NCI-H526 (cell line): ENCODE measurements around the gene MFAP4.

Experiments used
- DNase-seq, 2 experiments: peaks; one replicate each; lab custom pipeline; 2025; lab: John Stamatoyannopoulos, UW

MFAP4 gene

DNA sequence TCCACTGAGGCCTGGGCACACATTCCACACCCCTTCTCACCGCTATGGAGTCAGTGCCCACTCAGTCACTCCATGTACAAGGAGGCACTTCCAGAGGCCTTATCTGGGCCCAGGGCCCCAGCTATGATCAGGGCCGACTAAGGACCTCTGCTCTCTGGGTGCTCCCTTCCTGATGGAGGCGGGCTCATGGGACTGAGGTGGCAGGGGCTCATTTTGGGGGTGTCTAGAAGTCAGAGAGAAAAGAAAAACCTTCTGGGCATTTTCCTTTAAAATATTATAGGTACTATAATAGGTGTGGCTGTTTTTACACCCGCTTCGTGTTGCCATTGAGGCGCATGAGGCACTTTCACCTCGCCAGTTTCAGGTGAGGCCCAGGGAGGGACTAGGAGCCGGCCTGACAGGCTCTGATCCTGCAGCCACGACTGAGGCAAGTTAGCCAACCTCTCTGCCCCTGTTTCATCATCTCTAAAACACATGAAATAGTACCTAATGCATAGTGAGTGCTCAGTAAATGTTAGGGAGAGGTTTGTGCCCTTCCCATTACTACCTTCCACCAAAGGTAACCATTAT, 38.8 kb downstream of the MFAP4 start:
- no peak for DNase-seq

DNA sequence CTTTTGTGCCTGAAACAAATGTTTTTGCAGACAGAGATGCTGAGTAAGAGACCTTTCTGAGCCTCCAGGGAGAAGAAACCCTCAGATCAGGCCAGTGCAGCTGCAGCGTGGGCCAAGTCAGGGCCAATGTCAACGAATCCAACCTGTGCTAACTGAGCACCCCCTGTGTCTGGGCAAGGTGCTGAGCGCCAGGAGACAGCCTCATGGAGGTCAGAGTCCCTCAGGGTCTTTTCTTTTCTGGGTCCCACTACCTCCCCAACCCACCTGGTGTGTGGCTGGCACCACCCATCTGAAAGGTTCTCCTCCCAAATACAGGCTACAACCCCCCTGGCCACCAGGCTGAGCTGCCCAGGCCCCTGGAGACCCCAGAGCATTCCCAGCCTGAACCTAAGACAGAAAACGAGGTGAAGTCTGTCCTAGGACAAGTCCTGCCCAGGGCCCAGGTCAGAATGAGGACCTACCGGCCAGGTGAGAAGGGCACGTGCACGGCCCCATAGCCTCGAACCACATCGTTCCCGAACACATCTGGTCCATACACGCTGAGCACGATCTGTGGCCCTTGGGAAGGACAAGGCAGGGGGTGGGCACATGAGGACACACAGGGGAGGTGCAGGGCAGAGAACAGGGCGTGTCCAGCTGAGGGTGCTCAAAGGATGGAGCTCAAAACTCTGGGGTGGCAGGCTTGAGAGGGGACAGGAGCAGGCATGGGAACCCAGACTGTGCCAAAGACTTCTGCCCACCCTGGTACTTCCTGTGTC, 39.5 kb downstream of the MFAP4 start:
- no peak for DNase-seq

DNA sequence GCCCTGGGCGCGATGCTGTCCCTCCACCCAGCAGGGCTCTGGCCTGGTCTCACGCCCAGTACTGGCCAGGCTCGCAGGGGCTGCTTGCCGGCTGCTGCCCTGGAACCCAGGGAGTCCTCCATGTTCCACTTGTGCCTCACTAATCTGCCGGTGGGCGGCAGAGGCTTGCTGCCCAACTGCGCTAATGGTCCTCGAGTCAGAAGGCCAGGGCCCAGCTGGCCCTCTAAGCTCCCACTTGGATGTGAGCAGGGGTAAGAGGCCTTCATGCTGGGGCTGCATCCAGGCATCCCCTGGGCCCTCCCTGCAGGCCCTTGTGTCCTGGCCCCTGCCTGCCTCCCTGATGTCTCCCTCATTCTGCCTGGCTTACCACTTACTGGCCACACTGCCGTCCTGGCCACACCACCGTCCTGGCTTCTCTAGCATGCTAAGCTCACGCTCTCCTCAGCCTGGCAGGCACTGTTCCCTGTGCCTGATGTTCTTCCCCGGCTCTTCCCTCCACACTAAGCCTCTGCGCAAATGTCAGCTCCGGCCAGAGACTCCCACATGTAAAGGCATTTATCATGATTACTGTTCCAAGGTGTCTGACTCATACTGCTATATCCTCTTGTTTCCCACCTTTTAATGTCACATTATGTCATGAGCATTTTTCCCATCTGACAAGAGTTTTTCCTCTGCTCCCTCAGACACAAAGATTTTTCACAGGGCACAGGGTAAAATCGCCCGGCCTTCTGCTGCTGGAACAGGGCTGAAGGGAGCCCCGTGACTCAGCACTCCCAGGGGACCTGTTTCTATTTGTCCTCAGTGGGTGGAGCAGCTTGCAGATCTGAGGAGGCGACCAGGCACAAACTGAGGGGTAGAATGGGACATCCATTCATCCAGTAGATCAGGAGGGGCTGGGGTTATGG, 40.4 kb downstream of the MFAP4 start:
- DNase-seq = peak; percentile 44 to 85

DNA sequence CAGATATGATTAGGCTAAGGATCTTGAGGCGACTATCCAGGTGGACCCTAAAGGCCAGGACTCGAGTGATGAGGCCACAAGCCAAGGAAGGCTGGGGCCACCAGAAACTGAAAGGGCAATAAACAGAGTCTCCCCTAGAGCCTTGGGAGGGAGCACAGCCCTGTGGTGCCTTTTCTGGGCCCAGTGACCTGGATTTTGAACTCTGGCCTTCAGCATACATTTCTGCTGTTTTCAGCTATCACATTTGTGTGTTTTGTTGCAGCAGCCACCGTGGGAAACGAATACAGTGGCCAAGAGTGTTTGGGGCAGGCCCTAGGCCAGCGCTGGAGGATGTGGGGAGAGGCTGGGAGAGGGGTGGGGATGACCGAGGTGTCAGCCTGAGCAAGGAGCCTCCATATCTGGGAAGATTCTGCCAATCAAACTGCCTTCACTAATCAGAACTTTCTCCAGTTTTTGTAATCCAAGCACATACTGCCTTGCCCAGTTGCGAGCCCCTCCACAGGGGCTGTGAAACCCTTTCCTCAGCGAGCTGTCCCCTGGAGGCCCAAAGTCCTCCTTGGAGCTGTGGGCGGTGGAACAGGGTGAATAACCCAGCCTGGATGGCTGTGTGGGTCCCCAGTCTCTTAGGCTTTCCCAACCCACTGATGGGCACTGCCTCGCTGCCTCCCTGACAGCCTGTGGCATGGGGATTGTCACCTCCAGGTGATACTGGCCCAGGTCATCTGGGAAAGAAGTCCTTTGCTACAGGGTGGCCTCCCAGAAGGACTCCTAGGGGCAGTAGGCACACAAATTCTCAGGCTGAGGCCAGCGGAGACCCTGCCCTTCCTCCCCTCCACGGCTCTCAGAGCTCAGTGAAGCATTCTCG, 41.3 kb downstream of the MFAP4 start:
- DNase-seq = no peak

DNA sequence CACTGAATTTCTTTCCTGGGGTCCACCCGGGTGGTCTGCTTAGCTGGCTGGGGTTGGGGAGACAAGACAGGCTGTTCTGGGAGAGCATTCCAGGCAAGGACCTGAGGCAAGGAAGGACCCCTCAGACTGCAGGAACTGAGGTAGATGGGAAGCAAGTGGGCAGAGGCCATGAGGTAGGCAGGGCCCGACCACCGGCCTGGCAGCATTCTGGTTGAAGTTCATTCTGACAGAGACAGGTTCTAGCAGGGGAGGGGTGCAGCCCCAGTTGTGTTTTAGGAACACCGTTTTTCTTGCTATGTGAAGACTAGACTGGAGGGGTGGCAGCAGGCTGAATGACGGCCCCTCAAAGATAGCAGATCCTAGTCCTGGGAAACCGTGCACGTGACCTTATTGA, 41.9 kb downstream of the MFAP4 start:
- no peak for DNase-seq

DNA sequence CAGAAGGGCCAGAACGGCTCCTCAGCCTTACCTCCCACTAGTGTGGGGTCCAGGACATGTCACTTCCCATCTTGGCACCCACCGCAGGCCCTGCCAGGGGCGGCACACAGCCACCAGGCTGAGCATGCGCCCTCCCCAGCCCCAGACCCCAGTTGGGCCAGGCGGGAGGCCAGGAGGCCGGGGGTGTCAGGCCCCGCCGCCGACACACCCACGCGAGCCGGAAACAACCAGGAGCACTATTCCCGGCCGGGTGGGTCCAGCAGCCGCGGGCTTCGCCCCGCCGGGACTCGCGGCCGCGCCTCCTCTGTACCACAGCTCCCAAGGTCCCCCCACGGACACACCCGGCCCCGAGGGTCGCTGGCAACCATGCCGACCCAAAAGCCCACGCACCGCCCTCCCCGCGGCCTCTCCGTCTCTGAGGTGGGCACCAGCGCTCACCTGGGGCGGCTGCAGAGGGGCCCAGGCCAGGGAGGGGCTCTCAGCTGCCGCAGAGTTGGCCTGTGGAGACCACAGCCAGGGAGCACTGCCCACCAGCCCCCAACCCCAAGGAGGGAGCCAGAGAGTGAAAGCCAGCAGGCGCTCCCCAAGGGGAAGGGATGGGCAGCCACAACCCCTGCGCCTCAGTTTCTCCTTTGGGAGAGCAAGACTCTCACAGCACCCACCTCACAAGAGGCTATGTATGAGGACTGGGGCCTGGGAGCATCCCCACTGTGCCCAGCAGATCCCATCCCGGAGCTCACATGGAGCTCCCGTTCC, 42.5 kb downstream of the MFAP4 start:
- no peak for DNase-seq

DNA sequence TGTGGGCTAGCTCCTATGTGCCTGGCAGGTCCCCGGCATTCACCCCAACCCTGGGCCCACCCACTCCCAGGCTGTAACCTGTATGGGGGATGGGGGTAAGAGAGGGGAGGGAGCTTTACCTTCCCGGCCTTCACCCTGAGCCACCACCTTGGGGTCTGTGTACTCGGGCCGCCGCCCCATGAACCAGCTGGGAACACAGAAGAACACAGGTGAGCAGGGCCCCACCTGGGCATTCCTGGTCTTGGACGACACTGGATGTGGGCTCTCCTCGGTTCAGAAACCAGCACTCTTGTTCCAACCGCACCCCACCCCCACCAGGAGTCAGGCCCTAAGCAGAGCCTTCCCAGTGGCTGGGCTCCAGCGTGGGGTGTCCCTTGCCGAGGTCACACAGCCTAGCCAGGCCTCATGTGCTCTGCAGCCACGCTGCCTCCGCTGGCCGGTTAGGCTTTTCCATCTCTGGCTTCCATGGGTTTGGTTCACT, 43.3 kb downstream of the MFAP4 start:
- DNase-seq = no peak

DNA sequence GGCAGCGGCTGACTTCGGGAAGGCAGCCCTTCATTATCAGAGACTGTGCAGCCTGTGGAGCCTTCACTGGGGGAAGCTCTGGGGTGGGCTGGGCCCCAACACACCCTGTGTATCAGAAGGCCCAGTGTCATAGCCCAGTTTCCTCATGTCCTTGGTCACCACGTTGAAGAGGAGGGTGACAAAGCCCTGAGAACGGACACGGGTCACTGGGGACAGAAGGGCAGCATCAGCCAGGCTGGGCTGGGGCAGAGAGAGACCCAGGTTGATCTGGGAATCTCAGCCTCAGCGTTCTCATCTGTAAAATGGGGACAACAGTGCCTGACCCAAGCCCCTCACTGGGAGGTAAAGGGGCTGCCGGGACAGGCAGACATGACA, 43.7 kb downstream of the MFAP4 start:
- no peak for DNase-seq

DNA sequence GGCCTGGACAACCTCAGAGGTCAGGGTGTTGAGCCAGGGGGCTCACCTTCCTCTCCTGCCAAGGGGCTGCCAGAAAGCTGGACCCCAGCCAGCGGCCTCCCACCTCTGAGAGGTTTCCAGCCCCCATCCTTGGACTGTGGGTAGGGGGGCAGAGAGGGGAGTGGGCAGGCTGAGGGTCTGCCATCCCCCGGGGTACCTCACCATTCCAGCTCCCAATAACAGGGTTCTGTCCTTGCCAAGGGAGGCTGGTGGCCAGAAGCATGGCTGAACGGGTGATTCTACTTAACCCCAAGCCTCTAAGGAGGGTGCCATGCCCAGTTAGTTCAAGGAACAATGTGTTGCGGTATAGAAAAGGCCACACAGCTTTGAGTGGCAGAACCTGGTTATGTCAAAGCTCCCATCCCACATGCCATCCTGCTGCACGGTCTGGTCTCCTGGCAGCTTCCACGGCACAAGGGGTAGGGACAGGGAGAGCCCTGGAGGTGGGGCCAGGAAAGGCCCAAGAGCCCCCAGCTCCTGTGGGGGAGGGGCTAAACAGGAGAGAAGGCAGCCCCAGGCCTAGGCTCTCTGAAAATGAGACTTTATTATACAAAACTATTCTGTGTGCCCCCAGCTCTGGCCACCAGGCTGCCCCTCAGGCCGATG, 44.3 kb downstream of the MFAP4 start:
- DNase-seq = no peak

DNA sequence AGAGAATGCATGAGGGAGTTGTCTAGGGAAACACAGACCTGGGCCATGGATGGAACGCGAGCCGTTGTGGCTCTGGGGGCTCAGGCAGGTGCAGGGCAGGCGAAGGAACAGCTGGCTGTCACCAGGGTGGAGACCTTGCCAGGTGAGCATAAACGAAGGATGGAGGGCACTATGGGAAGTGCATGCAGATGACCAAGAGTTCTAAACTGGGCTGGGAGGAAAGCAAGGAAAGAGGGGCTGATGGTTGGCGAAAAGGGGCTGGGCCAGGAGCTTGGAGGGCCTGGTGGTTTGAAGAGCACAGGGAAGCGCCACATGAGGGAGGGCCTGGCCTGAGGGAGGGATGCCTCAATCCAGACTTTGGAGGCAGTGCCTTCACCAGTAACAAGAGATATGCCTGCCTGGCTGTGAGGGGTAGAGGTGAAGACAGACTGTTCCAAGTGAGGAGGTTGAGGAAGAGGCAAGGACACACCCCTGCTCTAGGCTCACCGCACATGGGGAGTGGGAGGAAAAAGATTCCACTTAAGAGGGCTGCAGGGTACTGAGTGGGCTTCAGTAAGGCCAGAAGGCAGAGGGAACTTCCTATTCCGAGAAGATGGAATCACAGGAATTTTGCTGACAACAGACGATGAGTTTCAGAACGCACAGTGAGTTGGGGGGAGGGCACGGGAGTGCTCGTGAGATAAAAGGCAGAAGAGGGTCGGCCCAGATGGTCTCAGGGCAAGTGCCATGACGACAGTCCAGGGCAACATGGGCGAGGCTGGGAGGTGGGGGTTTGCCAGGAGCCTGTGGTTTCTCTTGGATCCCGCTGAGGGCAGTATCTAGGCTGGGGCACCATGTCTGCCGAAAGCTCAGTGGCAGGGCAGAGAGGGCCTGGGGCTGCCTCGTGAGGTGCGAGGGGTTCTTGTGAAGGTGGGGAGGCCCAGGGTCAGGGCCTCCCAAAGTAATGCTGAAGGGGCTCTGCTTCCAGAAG, 45.1 kb downstream of the MFAP4 start:
- peak in 1 of 2 experiments; percentile 27 for DNase-seq

DNA sequence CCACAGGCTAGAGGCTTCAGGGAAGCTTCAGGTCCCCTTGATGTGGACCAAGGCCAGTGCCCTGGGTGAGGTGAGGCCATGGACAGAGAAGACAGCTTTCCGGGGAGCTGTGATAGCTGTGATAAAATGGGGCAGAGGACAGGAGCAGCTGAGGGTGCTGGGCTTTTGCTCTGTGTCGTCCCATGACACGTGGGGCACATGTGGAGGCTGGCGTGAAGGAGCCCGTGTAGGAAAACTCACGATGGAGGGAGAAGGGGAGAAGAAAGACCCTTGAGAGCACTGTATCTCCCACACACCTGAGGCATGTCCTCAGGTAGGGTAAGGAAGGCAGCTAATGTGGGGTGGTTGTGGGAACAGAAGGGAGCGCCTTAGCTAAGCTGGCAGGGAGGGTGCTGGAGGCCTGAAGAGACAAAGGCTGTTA, 45.8 kb downstream of the MFAP4 start:
- DNase-seq = no peak

DNA sequence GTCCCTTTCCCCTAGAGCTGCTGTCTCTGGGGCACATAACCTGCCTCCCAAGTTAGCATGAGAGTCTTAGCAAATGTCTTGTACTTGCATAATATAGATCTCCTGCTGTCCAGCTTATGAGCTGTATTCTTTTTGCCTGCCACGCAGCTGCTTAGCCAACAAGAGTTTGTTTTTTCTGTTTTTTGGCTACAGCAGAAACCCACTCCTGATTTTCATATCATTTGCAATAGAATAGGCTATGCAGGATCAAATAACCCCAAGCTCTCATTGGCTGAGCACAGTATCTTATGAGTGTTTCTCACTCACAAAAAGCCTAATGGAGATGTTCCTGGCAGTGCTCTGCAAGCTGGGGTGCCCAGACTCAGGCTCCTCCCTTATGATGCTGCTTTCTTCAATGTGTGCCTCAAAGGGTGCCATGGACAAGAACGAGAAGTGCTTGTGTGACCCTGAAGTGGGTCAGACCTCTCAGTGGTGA, 47.6 kb downstream of the MFAP4 start:
- peak; percentile 70 to 80 for DNase-seq

DNA sequence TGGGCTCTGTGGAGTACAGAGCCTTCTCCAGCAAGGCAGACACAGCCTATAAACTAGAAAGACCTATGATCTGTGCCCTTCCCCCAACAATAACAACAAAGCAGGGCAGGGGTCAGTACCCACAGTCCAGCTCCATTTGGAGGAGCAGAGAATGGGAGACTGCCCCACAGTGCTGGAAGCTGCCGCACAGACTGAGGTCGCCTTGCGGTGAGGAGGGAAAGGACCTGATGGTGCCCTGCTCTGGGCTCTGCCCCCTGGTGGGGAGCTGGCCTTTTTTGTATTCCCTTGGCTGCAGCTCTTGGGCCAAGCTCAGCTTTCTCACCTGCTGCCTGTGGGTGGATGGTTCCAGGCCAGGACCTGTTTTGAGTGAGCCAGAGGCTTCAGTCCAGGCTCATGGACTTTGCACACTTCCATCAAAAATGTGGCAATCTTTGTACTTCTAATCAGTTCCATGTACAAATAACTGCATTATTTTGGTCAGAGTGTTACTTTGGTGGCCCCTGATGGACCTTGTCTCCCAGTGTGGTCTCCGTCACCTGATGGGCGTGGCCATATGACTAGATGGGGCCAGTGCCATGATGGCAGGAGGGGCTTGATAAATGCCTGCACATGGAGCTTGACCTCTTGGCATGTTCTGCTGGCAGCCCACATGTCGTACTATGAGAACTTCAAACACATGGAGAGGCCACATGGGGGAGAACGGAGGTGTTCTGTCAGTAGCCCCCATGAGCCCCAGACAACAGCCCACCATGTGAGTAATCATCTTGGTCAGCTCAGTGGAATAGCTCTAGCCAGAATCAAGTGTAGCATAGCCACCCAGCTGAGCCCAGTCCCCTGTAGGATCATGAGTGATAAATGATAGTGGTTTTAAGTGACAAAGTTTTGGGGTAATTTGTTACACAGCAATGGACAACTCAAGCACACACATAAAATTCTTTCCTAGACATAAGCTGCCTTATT, 48.7 kb downstream of the MFAP4 start:
- peak; percentile 10 to 46 for DNase-seq

DNA sequence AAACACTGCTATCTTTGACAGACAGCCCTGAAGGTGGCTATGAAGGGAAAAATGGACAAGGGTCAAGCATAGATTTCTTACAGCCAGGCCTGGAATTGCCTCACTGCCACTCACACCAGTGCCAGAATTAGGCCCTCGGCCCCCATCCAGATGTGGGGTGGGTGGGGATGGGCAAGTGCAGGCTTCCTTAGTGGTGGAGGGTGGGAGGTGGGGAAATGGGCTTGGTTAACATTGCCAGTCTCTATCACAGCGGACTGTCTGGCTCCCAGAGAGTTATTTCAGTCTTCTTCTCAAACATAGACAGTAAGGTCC, 49.3 kb downstream of the MFAP4 start:
- DNase-seq = no peak

DNA sequence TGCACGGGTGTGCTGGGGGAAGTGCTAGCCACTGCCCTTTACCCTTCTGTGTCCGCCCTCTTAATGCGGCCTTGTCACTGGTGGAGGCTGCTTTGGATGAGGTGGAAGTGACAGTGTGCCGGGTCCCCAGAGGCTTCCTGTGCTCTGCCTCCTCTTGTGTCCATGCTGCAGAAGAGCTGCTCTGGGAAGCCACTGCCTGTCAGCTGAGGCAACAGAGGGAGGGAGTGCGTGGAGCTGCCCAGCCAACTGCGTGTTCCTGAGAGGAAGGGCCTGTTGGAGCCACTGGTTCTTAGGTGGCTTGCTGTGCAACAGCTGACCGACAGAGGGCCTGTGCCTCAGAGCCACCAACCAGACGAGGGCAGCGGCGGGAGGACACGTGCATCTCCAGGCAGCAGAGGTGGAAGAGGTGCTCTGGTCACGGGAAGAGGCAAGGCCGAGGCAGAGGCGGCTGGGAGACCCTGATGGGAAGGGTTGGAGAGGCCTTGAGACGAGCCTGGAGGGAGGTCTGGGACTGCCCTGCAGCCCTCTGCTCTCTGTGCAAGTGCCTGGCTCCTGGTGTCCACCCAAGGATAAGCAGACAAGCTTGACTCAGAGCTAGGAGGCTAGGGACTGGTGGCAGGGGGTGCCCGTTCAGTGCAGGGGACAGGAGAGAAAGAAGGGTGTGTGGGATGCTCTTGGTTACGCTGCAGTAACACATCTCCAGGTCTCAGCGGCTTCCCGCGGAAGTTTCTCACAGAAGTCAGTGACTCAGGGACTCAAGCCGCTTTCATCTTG, 49.9 kb downstream of the MFAP4 start:
- no peak for DNase-seq

DNA sequence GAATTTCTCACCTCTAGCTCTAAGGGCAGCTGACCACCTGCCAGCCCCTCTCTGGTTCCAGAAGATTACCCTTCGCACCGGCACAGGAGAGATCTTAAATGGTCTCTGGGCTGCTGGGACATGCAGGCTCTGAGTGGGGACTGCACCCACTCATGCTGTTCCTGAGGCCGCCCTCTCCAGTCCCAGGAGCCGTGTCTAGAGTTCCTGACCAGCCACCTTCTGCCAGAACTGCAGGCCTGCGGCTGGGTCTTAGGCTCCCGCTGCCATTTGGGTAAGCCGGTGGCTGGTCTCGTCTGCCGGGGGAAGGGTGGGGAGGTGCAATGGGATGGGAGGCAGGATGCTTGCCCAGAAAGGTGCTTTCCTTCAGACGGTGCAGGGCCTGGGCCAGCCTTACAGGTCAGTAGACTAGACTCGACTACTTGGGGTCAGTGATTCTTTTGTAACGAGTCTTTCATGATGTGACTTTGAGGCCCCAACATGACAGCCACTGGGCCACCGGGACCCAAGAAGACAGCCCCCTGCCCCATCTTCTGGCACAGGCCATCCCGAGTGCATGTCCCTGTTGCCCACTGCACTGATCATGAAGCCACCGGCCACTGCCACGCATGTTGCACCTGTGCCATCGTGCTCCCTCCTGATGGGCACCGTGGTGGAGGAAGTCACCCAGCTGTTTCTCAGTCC, 50.9 kb downstream of the MFAP4 start:
- no peak for DNase-seq

DNA sequence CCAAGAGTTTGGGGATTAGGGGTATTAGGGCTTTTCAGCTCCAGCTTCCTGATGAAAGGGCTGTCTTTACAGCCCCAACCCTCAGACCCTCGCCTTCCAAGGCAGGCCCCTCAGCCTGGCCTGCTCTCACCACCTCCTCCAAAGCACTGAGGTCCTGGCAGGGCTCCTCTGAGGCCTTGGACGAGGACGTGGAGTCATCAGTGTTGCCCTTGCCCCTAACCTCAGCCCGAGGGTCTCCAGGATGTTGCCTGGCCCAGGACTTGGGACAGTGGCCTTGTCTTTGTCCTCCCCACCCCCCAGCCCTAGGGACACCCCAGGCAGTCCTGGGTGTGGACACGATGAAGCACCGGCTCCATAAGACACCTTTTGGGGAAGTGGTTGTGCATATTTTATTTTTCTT, 52.7 kb downstream of the MFAP4 start:
- DNase-seq = no peak
